Body of pancreas (tissue), 4 donors: ENCODE data around the gene PLCB1.

ENCODE experiments used
- POLR2A ChIP-seq, 3 donors: fragments of 450-650 bp; IDR thresholded peaks; one replicate each; pipeline ENCODE4 v1.6.1; 2016; ENCODE audit warnings: antibody characterized with exemption in 3 of 3, mild to moderate bottlenecking in 2 of 3
- TF ChIP-seq, protein P1 (sequence below), 7 experiments: fragments of 450-650 bp in 4 of 7; fragments of 200-600 bp in 3 of 7; sonication (generic) in 3 of 7; IDR thresholded peaks; one replicate each; pipeline ENCODE4 v1.5.1; 2016 to 2019; ENCODE audit warnings: antibody characterized with exemption in 7 of 7

DNA sequence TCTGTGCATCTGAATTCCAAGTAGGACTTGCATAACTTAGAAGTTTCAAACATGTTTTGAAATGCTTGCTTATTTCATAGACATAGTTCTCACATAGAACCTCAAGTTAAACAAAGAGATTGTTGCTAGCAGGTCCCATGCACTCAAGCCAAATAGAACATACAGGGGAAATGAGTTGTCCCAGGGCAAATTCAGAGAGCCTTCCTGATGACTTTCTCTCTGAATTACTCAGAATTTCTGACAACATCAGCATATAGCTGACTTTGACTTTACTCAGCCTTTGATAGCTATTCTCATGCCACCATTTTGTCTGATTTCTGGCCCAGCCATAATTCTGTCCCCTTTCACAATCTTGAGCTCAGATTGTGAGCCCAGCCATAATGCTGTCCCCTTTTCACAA is 603.6 kb downstream of the PLCB1 start:
- no peak for TF ChIP-seq POLR2A (IDR thresholded peaks at IDR 0.05)
- TF ChIP-seq, protein P1, sequence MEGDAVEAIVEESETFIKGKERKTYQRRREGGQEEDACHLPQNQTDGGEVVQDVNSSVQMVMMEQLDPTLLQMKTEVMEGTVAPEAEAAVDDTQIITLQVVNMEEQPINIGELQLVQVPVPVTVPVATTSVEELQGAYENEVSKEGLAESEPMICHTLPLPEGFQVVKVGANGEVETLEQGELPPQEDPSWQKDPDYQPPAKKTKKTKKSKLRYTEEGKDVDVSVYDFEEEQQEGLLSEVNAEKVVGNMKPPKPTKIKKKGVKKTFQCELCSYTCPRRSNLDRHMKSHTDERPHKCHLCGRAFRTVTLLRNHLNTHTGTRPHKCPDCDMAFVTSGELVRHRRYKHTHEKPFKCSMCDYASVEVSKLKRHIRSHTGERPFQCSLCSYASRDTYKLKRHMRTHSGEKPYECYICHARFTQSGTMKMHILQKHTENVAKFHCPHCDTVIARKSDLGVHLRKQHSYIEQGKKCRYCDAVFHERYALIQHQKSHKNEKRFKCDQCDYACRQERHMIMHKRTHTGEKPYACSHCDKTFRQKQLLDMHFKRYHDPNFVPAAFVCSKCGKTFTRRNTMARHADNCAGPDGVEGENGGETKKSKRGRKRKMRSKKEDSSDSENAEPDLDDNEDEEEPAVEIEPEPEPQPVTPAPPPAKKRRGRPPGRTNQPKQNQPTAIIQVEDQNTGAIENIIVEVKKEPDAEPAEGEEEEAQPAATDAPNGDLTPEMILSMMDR (IDR thresholded peaks at IDR 0.05) = no peak
